Measurements from ENCODE around the gene BRD8. TPM values are rescaled to one million over a fixed set of nuclear protein-coding genes. Genes with fewer than 3 reads are reported as not detected.

The BRD8 gene
- total RNA-seq, 1 experiment from 2014 or later: 80.8 TPM

DNA sequence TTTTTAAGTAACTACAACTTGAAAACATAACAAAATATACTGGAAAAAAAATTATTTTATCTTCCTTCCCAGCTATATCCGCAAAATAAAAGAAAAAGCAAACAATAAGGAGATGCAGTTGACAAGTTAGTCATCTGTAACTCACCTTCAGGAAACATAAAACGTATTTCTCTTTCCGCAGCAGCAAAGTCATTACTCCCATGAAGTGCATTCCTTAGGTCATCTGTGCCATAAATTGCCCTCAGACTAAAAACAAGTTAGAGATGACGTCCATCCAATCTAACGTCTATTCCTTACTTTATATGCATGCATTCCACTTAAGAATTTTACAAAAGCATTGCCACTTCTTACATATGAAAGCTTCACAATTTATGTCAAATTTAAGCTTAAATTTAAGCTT, 50.1 kb downstream of the BRD8 start:
- Histone ChIP-seq H2AFZ (ENCODE audit: low read depth, low read length, poor library complexity, severe bottlenecking) (no peak overlapping the region), H3K9me2 (ENCODE audit: insufficient read depth) (no peaks in the 10 kb centered on the region), H3K36me3 (ENCODE audit: control insufficient read depth in 1 of 2, insufficient read depth in 2 of 2, low read length in 2 of 2) (no peaks in the 10 kb centered on the region), H3K27me3 (ENCODE audit: insufficient read depth, low read length) (no peaks in the 10 kb centered on the region), H3K4me1 (ENCODE audit: control insufficient read depth in 1 of 2, insufficient read depth in 2 of 2, low read length in 2 of 2) (peaks cover 4 to 6% of the 10 kb centered on the region in 2 experiments; a peak in 3 of 4 replicates), H3K9ac (ENCODE audit: low read length) (no peak overlapping the region), H3K4me3 (replicated peaks in 1 of 2; ENCODE audit: low read depth in 1 of 2, low read length in 2 of 2) (no peak overlapping the region), H4K20me1 (ENCODE audit: insufficient read depth) (no peaks in the 10 kb centered on the region), H3K4me2 (ENCODE audit: low read length) (no peak overlapping the region), H3K9me3 (ENCODE audit: control insufficient read depth in 1 of 2, insufficient read depth in 1 of 2, low read depth in 1 of 2, low read length in 2 of 2) (no peaks in the 10 kb centered on the region), H3K27ac (ENCODE audit: low read depth, low read length) (no peak overlapping the region), H3K79me2 (ENCODE audit: insufficient read depth, low read length) (no peaks in the 10 kb centered on the region)
- no peak for TF ChIP-seq ZBTB33 (IDR thresholded peaks at IDR 0.05; ENCODE audit: extremely low read depth, insufficient replicate concordance, low read length)
- TF ChIP-seq SP1 (IDR thresholded peaks at IDR 0.05; ENCODE audit: low read depth): no peak
- no peak for TF ChIP-seq ATF3 (IDR thresholded peaks at IDR 0.05)
- no peak for TF ChIP-seq TCF7L2 (IDR thresholded peaks at IDR 0.05; ENCODE audit: borderline replicate concordance, extremely low read depth, insufficient read depth, insufficient read length)
- TF ChIP-seq ZFX (IDR thresholded peaks at IDR 0.05): no peak
- no peak for TF ChIP-seq CBX3 (IDR thresholded peaks at IDR 0.05; ENCODE audit: low read depth)
- TF ChIP-seq CEBPB (IDR thresholded peaks at IDR 0.05; ENCODE audit: low read depth): no peak
- TF ChIP-seq POLR2A (IDR thresholded peaks at IDR 0.05; ENCODE audit: borderline replicate concordance, extremely low read depth, insufficient read depth, insufficient read length): no peak
- TF ChIP-seq EZH2 (IDR thresholded peaks at IDR 0.05): no peak
- no peak for TF ChIP-seq ZNF274 (IDR thresholded peaks at IDR 0.05; ENCODE audit: low read depth, low read length)
- no peak for TF ChIP-seq POLR2AphosphoS5 (IDR thresholded peaks at IDR 0.05; ENCODE audit: low read depth, low read length)
- no peak for TF ChIP-seq YY1 (IDR thresholded peaks at IDR 0.05; ENCODE audit: extremely low read depth, insufficient replicate concordance, low read depth, low read length)
- no peak for TF ChIP-seq EGR1 (IDR thresholded peaks at IDR 0.05; ENCODE audit: low read depth)
- TF ChIP-seq REST (IDR thresholded peaks at IDR 0.05; ENCODE audit: low read depth): no peak
- no peak for TF ChIP-seq FOSL1 (IDR thresholded peaks at IDR 0.05; ENCODE audit: low read depth)
- TF ChIP-seq EZH2phosphoT487 (IDR thresholded peaks at IDR 0.05; ENCODE audit: borderline replicate concordance): no peak
- TF ChIP-seq CTCF (IDR thresholded peaks at IDR 0.05 in 2 of 3, conservative IDR thresholded peaks at IDR 0.05 in 1 of 3; ENCODE audit: borderline replicate concordance in 1 of 3, insufficient read depth in 1 of 3, low read depth in 2 of 3, low read length in 2 of 3): no peak
- no peak for TF ChIP-seq RAD21 (IDR thresholded peaks at IDR 0.05; ENCODE audit: low read depth)
- ChIA-PET CTCF (no interaction called here), POLR2A (no interaction called here), RAD21 (ENCODE audit: low non-redundant PET in 1 of 2, low total read pairs in 2 of 2, uncharacterized antibody in 2 of 2, unreplicated experiment in 2 of 2) (no interaction called here)
- ATAC-seq (no peak), DNase-seq (ENCODE audit: low read depth, low spot score) (no peak)
- no TSS peak for BruUV-seq (replicated peaks)
- intact Hi-C loops (cut with micrococcal nuclease): no loop called here
